Measurements from ENCODE around the gene PRDM10.

PRDM10 gene

GRCh38 chr11:129944696-129945095, 57.9 kb downstream of the PRDM10 start:
- no peak for DNase-seq (ENCODE audit: low spot score)

GRCh38 chr11:129943036-129943435, 59.6 kb downstream of the PRDM10 start:
- DNase-seq (ENCODE audit: low spot score) = no peak

DNA sequence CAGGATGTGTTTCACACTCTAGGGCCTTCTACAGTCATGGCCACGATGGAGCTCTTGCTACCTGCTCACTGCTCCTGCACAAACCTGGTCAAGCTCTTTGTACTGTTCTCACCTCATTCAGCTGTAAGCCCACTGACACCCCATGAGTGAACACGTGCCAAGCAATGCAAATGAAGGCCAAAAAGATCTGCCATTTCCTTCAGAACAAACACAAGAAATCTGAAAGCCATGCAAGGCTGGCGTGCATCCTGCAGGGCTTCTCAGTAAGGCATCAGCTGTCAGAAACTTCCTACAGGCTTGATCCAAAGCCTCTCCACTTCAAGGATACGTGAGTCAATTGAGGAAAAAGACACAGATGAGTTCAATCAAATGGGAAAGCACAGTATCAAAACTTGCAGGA, 63.1 kb downstream of the PRDM10 start:
- DNase-seq (ENCODE audit: low spot score) = no peak

DNA sequence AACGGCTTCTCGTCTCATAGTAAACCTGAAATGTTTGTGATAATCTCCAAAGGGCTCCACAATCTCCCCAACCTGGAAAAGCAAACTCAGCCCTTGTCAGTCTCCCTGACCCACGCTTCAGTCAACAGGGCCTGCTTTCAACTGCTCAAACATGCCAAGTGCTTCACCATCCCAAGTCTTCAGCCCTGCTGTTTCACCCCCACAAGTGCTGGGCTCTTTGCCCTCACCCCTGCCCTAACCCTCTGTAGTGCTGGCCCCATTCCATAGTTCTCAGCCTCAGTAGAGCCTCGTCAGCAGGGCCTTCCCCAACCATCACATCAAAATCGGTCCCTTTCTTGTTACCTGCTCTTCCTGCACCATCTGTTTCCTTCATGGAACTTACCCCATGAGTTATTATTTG, 63.9 kb downstream of the PRDM10 start:
- DNase-seq (ENCODE audit: low spot score) = no peak

- no peak for DNase-seq (ENCODE audit: low spot score)
Observed at GRCh38 chr11:129937592-129938238, 64.9 kb downstream of the PRDM10 start.

DNA sequence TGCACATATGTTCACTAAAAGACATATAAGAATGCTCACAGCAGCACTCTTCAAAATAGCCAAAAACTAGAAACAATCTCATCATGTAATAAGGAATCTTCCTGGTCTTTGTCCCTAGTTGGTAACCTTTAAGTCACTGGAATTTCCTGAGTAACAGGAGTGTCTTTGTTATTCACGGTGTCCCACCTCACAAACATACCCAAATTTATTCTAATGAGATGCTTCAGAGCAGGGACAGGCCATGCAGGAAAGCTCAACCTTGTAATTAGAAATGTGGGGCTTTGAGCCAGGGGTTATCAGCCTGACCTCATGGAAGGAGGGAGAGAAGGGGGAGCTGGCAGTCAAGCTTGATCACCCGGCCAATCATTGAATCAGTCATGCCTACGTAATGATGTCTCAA, 66.9 kb downstream of the PRDM10 start:
- no peak for DNase-seq (ENCODE audit: low spot score)

GRCh38 chr11:129933891-129934290, 68.7 kb downstream of the PRDM10 start:
- no peak for DNase-seq (ENCODE audit: low spot score)

- DNase-seq (ENCODE audit: low spot score) = no peak
Observed at GRCh38 chr11:129933262-129933661, 69.4 kb downstream of the PRDM10 start.

- no peak for DNase-seq (ENCODE audit: low spot score)
Observed at GRCh38 chr11:129932381-129933067, 70.1 kb downstream of the PRDM10 start.

- DNase-seq (ENCODE audit: low spot score) = no peak
Observed at GRCh38 chr11:129930743-129931142, 71.9 kb downstream of the PRDM10 start.

GRCh38 chr11:129930296-129930695, 72.3 kb downstream of the PRDM10 start:
- no peak for DNase-seq (ENCODE audit: low spot score)

DNA sequence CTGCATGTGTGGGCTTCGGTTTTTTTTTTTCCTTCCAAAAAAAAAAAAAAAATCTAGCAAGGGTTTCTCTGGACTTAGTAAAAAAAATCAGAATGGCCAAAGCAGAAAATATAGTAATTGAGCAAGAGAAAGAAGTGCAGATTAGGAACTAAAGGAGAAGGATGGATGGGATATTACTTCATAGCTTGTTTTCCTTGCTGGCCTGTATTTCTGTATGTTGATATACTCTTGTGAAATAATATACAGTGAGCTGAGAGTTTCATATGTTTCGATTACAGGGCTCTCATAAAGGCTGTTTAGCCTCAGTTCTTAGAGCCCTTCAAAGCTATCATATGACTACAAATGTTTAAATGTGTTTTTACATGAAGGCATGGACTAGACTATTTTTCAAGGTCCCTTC, 72.9 kb downstream of the PRDM10 start:
- DNase-seq (ENCODE audit: low spot score) = no peak

- DNase-seq (ENCODE audit: low spot score) = no peak
Observed at GRCh38 chr11:129928923-129929692, 73.5 kb downstream of the PRDM10 start.

GRCh38 chr11:129922674-129923073, 80.0 kb downstream of the PRDM10 start:
- DNase-seq (ENCODE audit: low spot score) = no peak

DNA sequence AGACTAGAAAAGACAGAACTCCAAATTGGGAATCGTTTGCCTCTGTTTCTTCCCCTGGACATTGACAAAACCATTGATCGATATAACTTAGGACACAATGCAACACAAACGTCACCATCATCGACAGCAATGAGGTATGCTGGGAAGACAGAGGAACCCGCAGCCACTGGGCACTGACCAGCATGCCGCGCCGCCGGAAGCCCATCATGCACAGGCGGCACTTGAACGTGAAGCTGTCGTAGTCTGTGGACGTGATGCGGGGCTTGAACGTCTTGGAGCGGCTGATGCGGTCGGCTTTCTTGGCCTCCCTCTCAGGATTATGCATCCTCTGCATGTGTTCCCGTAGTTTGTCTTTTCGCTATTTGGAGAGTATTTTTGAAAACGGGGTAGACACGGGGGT, 84.3 kb downstream of the PRDM10 start:
- DNase-seq (ENCODE audit: low spot score) = no peak

DNA sequence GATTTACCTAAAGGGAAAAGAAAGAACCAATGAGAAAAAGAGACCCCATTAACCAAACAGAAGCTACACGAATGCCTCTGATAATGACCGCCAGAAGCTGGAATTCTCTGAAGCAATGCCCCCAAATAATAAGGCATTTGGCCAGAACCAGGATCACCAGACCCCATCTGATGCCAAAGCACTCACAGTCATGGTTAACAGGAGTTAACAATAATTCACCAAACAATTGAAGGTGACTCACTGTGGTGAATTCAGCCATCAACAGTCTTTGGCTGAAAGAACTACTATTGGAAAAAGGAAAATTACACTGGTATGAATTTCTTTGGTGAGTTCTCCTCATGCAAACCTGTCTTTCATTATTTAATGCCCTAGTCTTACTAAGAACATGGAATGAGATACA, 85.4 kb downstream of the PRDM10 start:
- DNase-seq (ENCODE audit: low spot score) = no peak

DNA sequence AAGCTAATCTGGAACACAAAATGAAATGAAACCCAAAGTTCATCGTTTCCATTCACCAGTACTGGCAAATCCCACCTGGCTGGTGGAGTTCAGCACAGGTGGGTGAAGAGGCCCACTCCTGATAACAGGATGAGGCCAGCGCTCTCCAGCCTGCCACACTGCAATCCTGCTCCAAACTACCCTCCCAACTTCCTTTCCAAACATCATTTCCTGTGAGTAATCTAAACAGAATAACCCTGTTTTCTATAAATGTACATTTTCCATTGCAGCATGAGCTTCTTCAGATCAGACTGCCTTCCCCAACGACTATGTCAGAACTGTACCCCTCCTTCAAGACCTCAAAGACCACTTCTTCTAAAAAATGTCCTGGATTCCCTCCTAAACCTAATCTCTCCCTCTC, 91.3 kb downstream of the PRDM10 start:
- DNase-seq (ENCODE audit: low spot score) = no peak

DNA sequence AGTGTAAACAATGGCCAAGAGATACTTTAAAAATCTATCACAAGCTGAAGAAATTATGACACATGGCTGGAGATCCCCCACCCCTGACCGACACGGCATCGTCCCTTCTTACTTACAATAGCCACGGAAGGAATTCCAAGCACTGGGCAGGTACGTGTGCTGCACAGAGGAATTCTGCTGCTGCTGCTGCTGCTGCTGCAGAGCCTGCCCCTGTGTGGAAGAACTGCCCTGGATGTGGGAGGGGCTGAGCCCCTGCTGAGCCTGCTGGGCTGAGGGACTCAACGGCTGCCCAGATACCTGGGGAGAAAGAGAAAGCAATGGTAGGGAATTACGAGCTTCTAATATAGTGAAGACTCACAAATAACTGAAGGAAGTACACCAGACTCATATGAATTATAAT, 92.3 kb downstream of the PRDM10 start:
- no peak for DNase-seq (ENCODE audit: low spot score)

GRCh38 chr11:129905402-129905801, 97.2 kb downstream of the PRDM10 start:
- DNase-seq (ENCODE audit: low spot score) = no peak

DNA sequence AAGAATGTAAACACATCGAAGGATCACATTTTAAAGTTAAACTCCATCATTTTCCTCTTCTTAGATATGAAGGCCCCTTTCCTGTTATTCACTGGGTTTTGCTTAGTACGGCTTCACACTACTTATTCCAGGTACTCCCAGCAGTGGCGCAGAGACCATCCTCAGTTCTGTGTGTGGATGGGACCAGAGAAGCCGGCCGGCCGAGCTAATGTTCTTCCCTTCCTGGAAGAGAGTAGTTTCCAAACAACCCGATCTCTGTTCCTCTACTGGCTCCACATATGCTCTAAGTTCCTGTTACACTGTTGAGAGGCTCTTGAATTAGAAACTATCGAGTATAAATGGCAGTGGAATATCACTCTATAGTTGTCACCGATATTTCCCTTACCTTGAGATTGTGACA, 106.6 kb downstream of the PRDM10 start:
- DNase-seq (ENCODE audit: low spot score) = no peak

- peak; percentile 86 for DNase-seq (ENCODE audit: low spot score)
Observed at GRCh38 chr11:129895126-129896041, 107.3 kb downstream of the PRDM10 start, which contains the start of gene NFRKB. Gene NFRKB (minus strand): TSS chr11:129895578. CDS start chr11:129892849, 2,729 bp downstream.
